Dermis blood vessel endothelial cell (primary cell): ENCODE results near the gene RIIAD1. TPM values are rescaled to one million over a fixed set of nuclear protein-coding genes. Genes with fewer than 3 reads are reported as not detected.

Source experiments
- total RNA-seq: library from RNA; depleted of rRNA; stranded (reverse); fragments of >200 nt; gene quantifications from 2 replicates; pipeline ENCODE4 v1.2.3, GENCODE V29; 2014

The RIIAD1 gene
- total RNA-seq, 1 donor from 2014 or later, result not detected

Other genes starting within 250 kb of the RIIAD1 start
- 0.42 and 2.4 TPM in 2 replicates for gene CGN, start 210.1 kb upstream of the RIIAD1 start, total RNA-seq
- gene TUFT1, start 181.2 kb upstream of the RIIAD1 start, total RNA-seq, result 6.0 and 8.2 TPM in 2 replicates
- gene SNX27, start 109.5 kb upstream of the RIIAD1 start, total RNA-seq, result 15.8 and 24.3 TPM in 2 replicates
- gene CELF3, start 4.7 kb upstream of the RIIAD1 start, total RNA-seq, result not detected in 2 replicates
- gene MRPL9, start 42.0 kb downstream of the RIIAD1 start, total RNA-seq, result 92.7 and 97.3 TPM in 2 replicates
- 4.6 and 9.6 TPM in 2 replicates for gene TDRKH, start 69.0 kb downstream of the RIIAD1 start, total RNA-seq
- not detected in 2 replicates for gene LINGO4, start 83.9 kb downstream of the RIIAD1 start, total RNA-seq
- under 0.01 TPM in 1 of 2 replicates, not detected in the other for gene RORC, start 110.3 kb downstream of the RIIAD1 start, total RNA-seq
- gene C2CD4D, start 118.3 kb downstream of the RIIAD1 start, total RNA-seq, result 0.09 TPM in 1 of 2 replicates, not detected in the other
- 0.17 TPM in 1 of 2 replicates, not detected in the other for gene THEM5, start 132.2 kb downstream of the RIIAD1 start, total RNA-seq
- 5.1 and 12.1 TPM in 2 replicates for gene THEM4, start 188.0 kb downstream of the RIIAD1 start, total RNA-seq